Right atrium auricular region (tissue), 2 donors: Measurements from ENCODE around the gene CCL22. TPM values are rescaled to one million over a fixed set of nuclear protein-coding genes. Genes with fewer than 3 reads are reported as not detected.

ENCODE experiments used
- DNase-seq: peaks from one replicate; pipeline ENCODE4 v3.0.0-alpha.2; 2019; ENCODE audit warnings: low spot score
- H3K27ac ChIP-seq, 2 donors: fragments of 200-600 bp; sonication (generic); 1 replicate in 1 of 2; 2 replicates in 1 of 2; pipeline ENCODE4 v1.5.1; 2016 to 2019
- H3K27me3 ChIP-seq, 2 donors: fragments of 200-600 bp; sonication (generic); one replicate each; pipeline versions ENCODE4 v1.5.1 to v1.6.0; 2017 to 2019
- H3K36me3 ChIP-seq: fragments of 200-600 bp; sonication (generic); one replicate; pipeline ENCODE4 v1.5.1; 2016
- H3K4me1 ChIP-seq, 2 donors: fragments of 200-600 bp; sonication (generic); one replicate each; pipeline versions ENCODE4 v1.5.1 to v1.6.0; 2017 to 2019
- H3K4me3 ChIP-seq, 2 donors: fragments of 200-600 bp; sonication (generic); 1 replicate in 1 of 2; 2 replicates in 1 of 2; pipeline ENCODE4 v1.5.1; 2017 to 2019; ENCODE audit warnings: mild to moderate bottlenecking in 1 of 2, moderate library complexity in 1 of 2
- H3K9me3 ChIP-seq, 2 donors: fragments of 200-600 bp; sonication (generic); one replicate each; pipeline ENCODE4 v1.5.1; 2019
- total RNA-seq, 2 donors: library from RNA; depleted of rRNA; stranded (reverse); fragments of >200 nt; gene quantifications; one replicate each; pipeline ENCODE4 v1.1.0, GENCODE V29; 2016
- TF ChIP-seq, protein P1 (sequence below), 2 donors: fragments of 200-600 bp; sonication (generic); IDR thresholded peaks; one replicate each; pipeline ENCODE4 v1.5.1; 2019; ENCODE audit warnings: antibody characterized with exemption in 2 of 2

Gene CCL22
- total RNA-seq, 2 donors from 2014 or later: 0.08 TPM; not detected in 1

DNA sequence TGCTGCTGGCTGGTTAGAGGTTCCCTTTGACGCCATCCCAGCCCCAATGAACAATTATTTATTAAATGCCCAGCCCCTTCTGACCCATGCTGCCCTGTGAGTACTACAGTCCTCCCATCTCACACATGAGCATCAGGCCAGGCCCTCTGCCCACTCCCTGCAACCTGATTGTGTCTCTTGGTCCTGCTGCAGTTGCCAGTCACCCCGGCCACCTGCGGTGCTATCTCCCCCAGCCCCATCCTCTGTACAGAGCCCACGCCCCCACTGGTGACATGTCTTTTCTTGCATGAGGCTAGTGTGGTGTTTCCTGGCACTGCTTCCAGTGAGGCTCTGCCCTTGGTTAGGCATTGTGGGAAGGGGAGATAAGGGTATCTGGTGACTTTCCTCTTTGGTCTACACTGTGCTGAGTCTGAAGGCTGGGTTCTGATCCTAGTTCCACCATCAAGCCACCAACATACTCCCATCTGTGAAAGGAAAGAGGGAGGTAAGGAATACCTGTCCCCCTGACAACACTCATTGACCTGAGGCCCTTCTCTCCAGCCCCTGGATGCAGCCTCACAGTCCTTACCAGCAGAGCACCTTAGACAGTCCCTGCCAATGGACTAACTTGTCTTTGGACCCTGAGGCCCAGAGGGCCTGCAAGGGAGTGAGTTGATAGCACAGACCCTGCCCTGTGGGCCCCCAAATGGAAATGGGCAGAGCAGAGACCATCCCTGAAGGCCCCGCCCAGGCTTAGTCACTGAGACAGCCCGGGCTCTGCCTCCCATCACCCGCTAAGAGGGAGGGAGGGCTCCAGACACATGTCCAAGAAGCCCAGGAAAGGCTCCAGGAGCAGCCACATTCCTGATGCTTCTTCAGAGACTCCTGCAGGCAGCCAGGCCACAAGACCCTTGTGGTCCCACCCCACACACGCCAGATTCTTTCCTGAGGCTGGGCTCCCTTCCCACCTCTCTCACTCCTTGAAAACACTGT lies 25.0 kb downstream of the CCL22 start:
- no peak for DNase-seq
- Histone ChIP-seq H3K4me3 (no peak overlapping the region), H3K9me3 (no peaks in the 10 kb centered on the region), H3K36me3 (peaks cover 3% of the 10 kb centered on the region), H3K4me1 (peaks cover 0 to 55% of the 10 kb centered on the region in 2 donors), H3K27ac (peak overlapping the region; percentile 12 to 23), H3K27me3 (no peaks in the 10 kb centered on the region)
- TF ChIP-seq, protein P1, sequence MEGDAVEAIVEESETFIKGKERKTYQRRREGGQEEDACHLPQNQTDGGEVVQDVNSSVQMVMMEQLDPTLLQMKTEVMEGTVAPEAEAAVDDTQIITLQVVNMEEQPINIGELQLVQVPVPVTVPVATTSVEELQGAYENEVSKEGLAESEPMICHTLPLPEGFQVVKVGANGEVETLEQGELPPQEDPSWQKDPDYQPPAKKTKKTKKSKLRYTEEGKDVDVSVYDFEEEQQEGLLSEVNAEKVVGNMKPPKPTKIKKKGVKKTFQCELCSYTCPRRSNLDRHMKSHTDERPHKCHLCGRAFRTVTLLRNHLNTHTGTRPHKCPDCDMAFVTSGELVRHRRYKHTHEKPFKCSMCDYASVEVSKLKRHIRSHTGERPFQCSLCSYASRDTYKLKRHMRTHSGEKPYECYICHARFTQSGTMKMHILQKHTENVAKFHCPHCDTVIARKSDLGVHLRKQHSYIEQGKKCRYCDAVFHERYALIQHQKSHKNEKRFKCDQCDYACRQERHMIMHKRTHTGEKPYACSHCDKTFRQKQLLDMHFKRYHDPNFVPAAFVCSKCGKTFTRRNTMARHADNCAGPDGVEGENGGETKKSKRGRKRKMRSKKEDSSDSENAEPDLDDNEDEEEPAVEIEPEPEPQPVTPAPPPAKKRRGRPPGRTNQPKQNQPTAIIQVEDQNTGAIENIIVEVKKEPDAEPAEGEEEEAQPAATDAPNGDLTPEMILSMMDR (IDR thresholded peaks at IDR 0.05): no peak

GRCh38 chr16:57384248-57385070 lies 25.9 kb downstream of the CCL22 start:
- Histone ChIP-seq H3K4me1 (peaks cover 0 to 55% of the 10 kb centered on the region in 2 donors), H3K9me3 (no peaks in the 10 kb centered on the region), H3K4me3 (no peak overlapping the region), H3K36me3 (peaks cover 3% of the 10 kb centered on the region), H3K27ac (peak overlapping the region; percentile 12 to 23), H3K27me3 (no peaks in the 10 kb centered on the region)
- DNase-seq: no peak
- TF ChIP-seq, protein P1 (IDR thresholded peaks at IDR 0.05): no peak

DNA sequence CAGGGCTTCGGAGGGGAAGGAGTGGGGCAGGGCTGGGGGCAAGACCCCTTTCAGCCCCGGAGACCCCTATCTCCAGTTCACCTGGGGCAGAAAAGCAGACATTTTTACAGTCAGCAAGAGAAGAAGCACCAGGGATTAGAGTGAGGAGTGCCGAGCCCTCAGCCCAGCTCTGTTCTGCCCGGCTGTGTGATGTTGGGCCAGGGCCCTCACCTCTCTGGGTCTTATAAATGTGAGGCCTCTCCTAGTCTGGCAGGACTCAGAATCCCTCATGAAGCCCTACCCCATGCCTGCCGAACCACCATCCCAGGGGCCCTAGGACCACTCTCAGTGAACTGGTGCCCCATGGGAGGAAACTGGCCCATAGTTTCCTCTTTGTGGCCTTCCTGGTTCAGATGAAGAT lies 26.5 kb downstream of the CCL22 start:
- TF ChIP-seq, protein P1 (IDR thresholded peaks at IDR 0.05): no peak
- Histone ChIP-seq H3K4me3 (no peak overlapping the region), H3K27me3 (no peaks in the 10 kb centered on the region), H3K9me3 (no peaks in the 10 kb centered on the region), H3K36me3 (peaks cover 3% of the 10 kb centered on the region), H3K27ac (no peak overlapping the region), H3K4me1 (peaks cover 0 to 49% of the 10 kb centered on the region in 2 donors)
- no peak for DNase-seq

DNA sequence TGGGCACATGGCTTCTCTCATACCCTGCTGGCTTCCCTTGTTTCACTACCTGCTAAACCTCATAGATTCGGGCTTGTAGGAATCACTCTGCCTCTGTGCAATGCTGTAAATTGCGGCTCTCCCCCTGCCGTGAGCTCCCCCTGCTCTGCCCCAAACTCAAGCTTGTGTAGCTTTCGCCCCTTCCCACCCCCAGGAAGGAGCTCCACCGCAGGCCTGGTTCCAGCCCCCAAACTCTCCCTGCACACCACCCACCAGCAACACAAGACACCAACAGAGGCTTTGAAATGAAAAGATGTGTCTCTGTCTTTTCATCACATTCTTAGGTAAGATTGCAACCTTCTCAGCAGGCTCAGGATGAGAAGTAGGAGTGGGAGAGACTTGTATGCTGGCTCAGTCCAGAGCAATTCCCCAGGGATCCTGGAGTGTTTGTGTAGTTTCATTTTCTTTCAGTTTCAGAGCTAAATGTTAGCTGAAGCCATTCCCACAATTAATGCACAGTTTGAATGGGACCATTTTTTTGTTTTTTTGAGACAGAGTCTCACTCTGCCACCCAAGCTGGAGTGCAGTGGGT lies 27.9 kb downstream of the CCL22 start:
- Histone ChIP-seq H3K27me3 (no peaks in the 10 kb centered on the region), H3K36me3 (peaks cover 3% of the 10 kb centered on the region), H3K4me1 (peaks cover 0 to 44% of the 10 kb centered on the region in 2 donors), H3K27ac (no peak overlapping the region), H3K4me3 (no peak overlapping the region), H3K9me3 (no peaks in the 10 kb centered on the region)
- TF ChIP-seq, protein P1 (IDR thresholded peaks at IDR 0.05): no peak
- DNase-seq: no peak

GRCh38 chr16:57387598-57388354 lies 29.2 kb downstream of the CCL22 start:
- TF ChIP-seq, protein P1 (IDR thresholded peaks at IDR 0.05): no peak
- H3K4me3 ChIP-seq: no peak overlapping the region

More at GRCh38 chr16:57387598-57388354, 29.2 kb downstream of the CCL22 start:
- H3K9me3 ChIP-seq: no peaks in the 10 kb centered on the region
- no peak overlapping the region for H3K27ac ChIP-seq
- H3K4me1 ChIP-seq: peaks cover 0 to 38% of the 10 kb centered on the region in 2 donors
- no peaks in the 10 kb centered on the region for H3K27me3 ChIP-seq
- H3K36me3 ChIP-seq: no peaks in the 10 kb centered on the region
- DNase-seq: no peak
